BLaER1 treated with 17β-estradiol and CSF1 and Interleukin-3, amounts not matched to agents 10 nM and 100 nM (cell line): Measurements from ENCODE around the gene CYP2S1.
"Not testable (repeated sequence)": the region's sequence is repeated elsewhere in the genome, so short reads cannot be mapped to it uniquely, and the experiment has no call there.

ENCODE experiments used
- H3K27ac ChIP-seq, 11 experiments: shearing (Covaris generic); formaldehyde crosslinking; 2 replicates each; pipeline ENCODE4 v1.8.1; 2022
- H3K27me3 ChIP-seq, 11 experiments: shearing (Covaris generic); formaldehyde crosslinking; 2 replicates each; pipeline ENCODE4 v1.8.1; 2022
- H3K36me3 ChIP-seq, 11 experiments: shearing (Covaris generic); formaldehyde crosslinking; 2 replicates each; pipeline ENCODE4 v1.8.1; 2022
- H3K4me1 ChIP-seq, 10 experiments: shearing (Covaris generic); formaldehyde crosslinking; 2 replicates each; pipeline ENCODE4 v1.8.1; 2022
- H3K4me2 ChIP-seq, 11 experiments: shearing (Covaris generic); formaldehyde crosslinking; 2 replicates each; pipeline ENCODE4 v1.8.1; 2022
- H3K4me3 ChIP-seq, 10 experiments: shearing (Covaris generic); formaldehyde crosslinking; 2 replicates each; pipeline ENCODE4 v1.8.1; 2022
- H3K9ac ChIP-seq, 11 experiments: shearing (Covaris generic); formaldehyde crosslinking; 2 replicates each; pipeline ENCODE4 v1.8.1; 2022
- H3K9me3 ChIP-seq, 11 experiments: shearing (Covaris generic); formaldehyde crosslinking; replicated peaks in 1 of 11; 2 replicates each; pipeline ENCODE4 v1.8.1; 2022
- H4K20me1 ChIP-seq, 11 experiments: shearing (Covaris generic); formaldehyde crosslinking; 2 replicates each; pipeline ENCODE4 v1.8.1; 2022
- Cebpa-rat ChIP-seq, 11 experiments: shearing (Covaris generic); IDR thresholded peaks; 2 replicates each; pipeline ENCODE4 v1.8.1; 2022

Gene CYP2S1

DNA sequence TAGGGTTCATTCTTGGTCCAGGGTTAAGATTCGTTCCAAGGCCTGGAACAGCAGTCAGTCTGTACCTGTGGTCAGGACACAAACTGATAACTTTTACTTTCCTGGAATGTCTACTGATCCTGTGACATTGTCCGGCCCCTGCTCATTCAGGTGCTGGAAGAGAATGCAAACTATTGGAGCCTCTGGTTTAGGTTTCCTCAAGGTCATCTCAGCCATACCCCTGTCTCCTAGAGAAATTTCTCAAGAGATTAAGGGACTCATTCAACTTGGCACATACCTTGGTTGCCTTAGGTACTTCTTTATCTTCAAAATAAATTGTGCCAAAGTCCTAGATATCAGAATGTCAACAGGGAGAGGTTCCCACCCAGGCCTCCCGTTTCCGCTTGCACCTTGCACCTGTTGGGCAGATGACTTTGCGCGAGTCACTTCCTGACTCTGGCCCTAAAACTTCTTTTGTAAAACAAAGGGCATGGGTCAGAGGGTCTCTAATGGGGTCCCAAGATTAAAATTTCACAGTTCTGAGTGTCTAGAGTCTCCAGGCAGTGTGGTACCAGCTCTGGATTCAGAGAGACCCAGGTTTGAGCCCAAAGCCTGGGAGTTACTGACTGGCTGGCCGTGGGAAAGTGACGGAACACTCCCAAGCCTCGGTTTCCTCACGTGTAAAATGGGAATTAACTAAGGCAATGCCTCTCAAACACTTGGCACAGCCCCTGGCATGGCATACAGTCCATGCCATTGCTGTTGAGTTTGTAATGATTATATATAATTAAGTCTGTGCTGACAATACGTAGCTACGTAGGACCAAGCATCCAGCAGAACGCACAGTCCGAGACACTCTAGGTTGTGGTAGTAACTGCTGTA lies 25.8 kb upstream of the CYP2S1 start:
- Histone ChIP-seq H3K9me3 (no peaks in the 10 kb centered on the region), H3K36me3 (no peaks in the 10 kb centered on the region), H3K27me3 (no peaks in the 10 kb centered on the region), H3K4me3 (no peak overlapping the region), H3K9ac (no peak overlapping the region), H4K20me1 (no peaks in the 10 kb centered on the region), H3K27ac (no peak overlapping the region), H3K4me1 (no peaks in the 10 kb centered on the region), H3K4me2 (no peak overlapping the region)
- no peak for TF ChIP-seq Cebpa-rat (IDR thresholded peaks at IDR 0.05)

- H3K36me3 ChIP-seq = no peaks in the 10 kb centered on the region
- no peaks in the 10 kb centered on the region for H3K9me3 ChIP-seq
- no peak overlapping the region for H3K9ac ChIP-seq
- no peak overlapping the region for H3K4me3 ChIP-seq
- no peak overlapping the region for H3K27ac ChIP-seq
- H3K27me3 ChIP-seq = no peaks in the 10 kb centered on the region
- no peak overlapping the region for H3K4me2 ChIP-seq
- no peaks in the 10 kb centered on the region for H4K20me1 ChIP-seq
- H3K4me1 ChIP-seq = peaks cover 16 to 30% (median 23%) of the 10 kb centered on the region in 10 experiments
- no peak for TF ChIP-seq Cebpa-rat (IDR thresholded peaks at IDR 0.05)
Observed at GRCh38 chr19:41172297-41173164, 20.5 kb upstream of the CYP2S1 start.

GRCh38 chr19:41174297-41174928 lies 18.6 kb upstream of the CYP2S1 start:
- Histone ChIP-seq H3K27ac (0 out of 22 replicates have a peak overlapping the region, but pooled peaks of 1 of the 11 experiments have one; percentile 22), H3K36me3 (no peaks in the 10 kb centered on the region), H3K4me1 (peaks cover 16 to 34% (median 23%) of the 10 kb centered on the region in 10 experiments), H3K4me3 (no peak overlapping the region), H3K9me3 (peaks cover 0 to 10% (median 3%) of the 10 kb centered on the region in 11 experiments; a peak in 14 of 22 replicates), H4K20me1 (no peaks in the 10 kb centered on the region), H3K27me3 (no peaks in the 10 kb centered on the region), H3K4me2 (peak overlapping the region in 4 of 11 experiments; percentile 81 to 91 (median 84); a peak in 6 of 22 replicates), H3K9ac (no peak overlapping the region)
- TF ChIP-seq Cebpa-rat (IDR thresholded peaks at IDR 0.05) = no peak

DNA sequence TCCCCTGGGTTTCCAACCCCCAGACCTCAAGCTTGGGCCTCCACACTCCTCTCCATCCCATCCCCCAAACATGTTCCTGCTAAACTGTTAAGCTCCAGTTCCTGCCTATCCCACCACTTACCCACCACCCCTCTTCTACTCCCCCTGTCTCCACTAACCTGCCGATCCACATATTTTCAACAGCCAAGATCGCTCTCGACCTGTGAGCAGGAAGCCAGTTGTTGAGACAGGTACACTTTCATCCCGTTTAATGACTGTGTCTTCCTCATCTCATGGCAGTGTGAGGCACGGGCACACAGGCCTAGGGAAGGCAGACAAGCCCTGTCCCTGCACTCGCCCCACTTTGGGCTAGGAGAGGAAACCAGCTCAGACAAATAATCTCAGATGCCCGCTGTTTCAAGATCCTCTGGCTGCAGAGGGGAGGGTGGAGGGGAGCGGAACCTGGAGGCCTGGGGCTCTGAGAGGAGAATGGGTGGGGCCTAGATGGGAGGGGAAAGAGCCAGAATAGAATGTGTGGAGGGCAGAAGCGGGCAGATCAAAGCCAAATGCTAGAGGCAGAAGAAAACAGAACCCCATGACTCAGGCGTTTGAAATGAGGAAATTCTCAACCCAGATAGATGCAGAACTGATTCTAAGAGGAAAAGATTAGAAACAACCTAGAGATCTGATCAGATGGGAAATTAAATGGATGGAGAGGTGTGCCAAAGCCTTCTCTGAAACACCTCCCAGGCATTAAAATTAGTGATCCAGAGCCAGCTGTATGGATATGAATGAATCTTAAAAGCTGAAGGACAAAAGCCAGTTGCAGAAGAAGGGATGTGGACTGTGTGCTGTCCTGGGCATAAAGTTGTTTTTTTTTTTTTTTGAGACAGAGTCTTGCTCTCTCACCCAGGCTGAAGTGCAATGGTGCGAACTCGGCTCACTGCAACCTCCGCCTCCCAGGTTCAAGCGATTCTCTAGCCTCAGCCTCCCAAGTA lies 16.9 kb upstream of the CYP2S1 start:
- peaks cover 0 to 12% (median 5%) of the 10 kb centered on the region in 11 experiments; a peak in 14 of 22 replicates for H3K9me3 ChIP-seq
- peak overlapping the region; percentile 55 to 91 (median 80) for H3K4me2 ChIP-seq
- peaks cover 16 to 34% (median 23%) of the 10 kb centered on the region in 10 experiments for H3K4me1 ChIP-seq
- peak overlapping the region in 9 of 11 experiments; percentile 44 to 81 (median 64); a peak in 16 of 22 replicates for H3K27ac ChIP-seq
- H3K27me3 ChIP-seq = no peaks in the 10 kb centered on the region
- H3K36me3 ChIP-seq = no peaks in the 10 kb centered on the region
- H4K20me1 ChIP-seq = no peaks in the 10 kb centered on the region
- H3K9ac ChIP-seq = peak overlapping the region in 9 of 11 experiments; percentile 22 to 69 (median 54); a peak in 14 of 22 replicates
- H3K4me3 ChIP-seq = peak overlapping the region in 5 of 10 experiments; percentile 6 to 56 (median 34); a peak in 6 of 20 replicates
- no peak for TF ChIP-seq Cebpa-rat (IDR thresholded peaks at IDR 0.05)

DNA sequence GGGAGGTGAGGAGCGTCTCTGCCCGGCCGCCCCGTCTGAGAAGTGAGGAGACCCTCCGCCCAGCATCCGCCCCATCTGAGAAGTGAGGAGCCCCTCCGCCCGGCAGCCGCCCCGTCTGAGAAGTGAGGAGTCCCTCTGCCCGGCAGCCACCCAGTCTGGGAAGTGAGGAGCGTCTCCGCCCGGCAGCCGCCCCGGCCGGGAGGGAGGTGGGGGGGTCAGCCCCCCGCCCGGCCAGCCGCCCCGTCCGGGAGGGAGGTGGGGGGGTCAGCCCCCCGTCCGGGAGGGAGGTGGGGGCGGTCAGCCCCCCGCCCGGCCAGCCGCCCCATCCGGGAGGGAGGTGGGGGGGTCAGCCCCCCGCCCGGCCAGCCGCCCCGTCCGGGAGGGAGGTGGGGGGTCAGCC lies 12.8 kb upstream of the CYP2S1 start:
- H3K9ac ChIP-seq = not testable (repeated sequence)

DNA sequence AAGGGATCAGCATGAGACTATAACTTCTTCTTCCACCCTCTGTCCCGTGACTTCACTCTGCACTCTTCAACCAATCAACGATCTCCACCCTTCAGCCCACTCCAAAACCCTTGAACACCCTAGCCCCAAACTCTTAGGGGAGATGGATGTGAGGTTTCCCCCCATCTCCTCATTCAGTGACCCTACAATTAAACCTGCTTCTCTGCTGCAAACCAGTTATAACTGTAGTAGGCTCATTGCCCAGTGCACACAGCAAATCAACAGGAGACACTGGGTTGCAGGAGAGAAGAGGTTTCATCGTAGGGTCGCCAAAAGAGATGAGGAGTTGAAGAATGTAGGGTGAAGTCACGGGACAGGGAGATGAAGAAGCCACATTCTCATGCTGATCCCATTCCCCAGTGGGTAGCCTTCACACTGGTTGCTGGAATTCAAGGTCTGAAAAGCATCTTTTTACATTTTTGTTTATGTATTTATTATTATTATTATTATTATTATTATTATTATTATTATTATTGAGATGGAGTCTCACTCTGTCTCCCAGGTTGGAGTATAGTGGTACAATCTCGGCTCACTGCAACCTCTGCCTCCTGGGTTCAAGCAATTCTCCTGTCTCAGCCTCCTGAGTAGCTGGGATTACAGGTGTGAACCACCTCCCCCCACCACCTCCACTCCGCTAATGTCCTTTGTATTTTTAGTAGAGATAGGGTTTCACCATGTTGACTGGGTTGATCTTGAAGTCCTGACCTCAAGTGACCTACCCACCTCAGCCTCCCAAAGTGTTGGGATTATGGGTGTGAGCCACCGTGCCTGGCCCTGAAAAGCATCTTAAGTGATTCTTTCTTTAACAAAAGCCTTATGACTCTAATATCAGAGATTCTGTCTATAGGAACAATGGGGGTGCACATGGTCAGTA lies 5.8 kb upstream of the CYP2S1 start:
- Histone ChIP-seq H3K27ac (no peak overlapping the region), H3K9me3 (no peaks in the 10 kb centered on the region), H3K4me2 (no peak overlapping the region), H3K36me3 (no peaks in the 10 kb centered on the region), H3K9ac (no peak overlapping the region), H3K4me1 (peaks cover 0 to 4% (median 0%) of the 10 kb centered on the region in 10 experiments; a peak in 5 of 20 replicates), H3K4me3 (no peak overlapping the region), H4K20me1 (no peaks in the 10 kb centered on the region), H3K27me3 (peaks cover 0 to 9% (median 4%) of the 10 kb centered on the region in 11 experiments; a peak in 16 of 22 replicates)
- TF ChIP-seq Cebpa-rat (IDR thresholded peaks at IDR 0.05) = no peak

More for the DNA sequence above, 12.8 kb upstream of the CYP2S1 start:
- H4K20me1 ChIP-seq, H3K27me3 ChIP-seq, H3K4me3 ChIP-seq, H3K36me3 ChIP-seq, H3K4me2 ChIP-seq, H3K27ac ChIP-seq: not testable (repeated sequence)
- Histone ChIP-seq H3K9me3 (peaks cover 0 to 12% (median 5%) of the 10 kb centered on the region in 11 experiments; a peak in 14 of 22 replicates), H3K4me1 (peaks cover 16 to 27% (median 20%) of the 10 kb centered on the region in 10 experiments)

DNA sequence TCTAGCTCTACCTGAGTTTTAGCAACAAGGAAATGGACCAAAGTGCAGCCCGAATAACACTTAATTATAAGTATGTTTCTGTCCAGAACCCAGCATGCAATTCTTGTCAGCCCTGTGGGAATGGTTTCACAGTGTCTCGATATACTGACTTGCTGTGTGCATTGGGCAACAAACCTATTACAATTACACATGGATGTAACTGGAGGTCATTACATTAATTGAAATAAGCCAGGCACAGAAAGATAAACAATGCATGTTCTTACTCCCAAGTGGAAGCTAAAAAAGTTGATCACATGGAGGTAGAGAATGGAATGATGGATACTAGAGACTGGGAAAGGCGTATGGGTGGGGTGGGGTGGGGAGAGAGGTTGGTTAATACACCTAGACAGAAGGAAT lies 5.1 kb upstream of the CYP2S1 start:
- Histone ChIP-seq H3K9me3 (no peaks in the 10 kb centered on the region), H3K4me1 (peaks cover 0 to 11% (median 3%) of the 10 kb centered on the region in 10 experiments; a peak in 7 of 20 replicates), H3K36me3 (no peaks in the 10 kb centered on the region), H3K27me3 (peaks cover 3 to 16% (median 11%) of the 10 kb centered on the region in 11 experiments), H4K20me1 (no peaks in the 10 kb centered on the region), H3K4me2 (no peak overlapping the region), H3K4me3 (no peak overlapping the region), H3K27ac (no peak overlapping the region), H3K9ac (no peak overlapping the region)
- TF ChIP-seq Cebpa-rat (IDR thresholded peaks at IDR 0.05) = no peak
